ENCODE measurements around the gene NKD2. TPM values are rescaled to one million over a fixed set of nuclear protein-coding genes. Genes with fewer than 3 reads are reported as not detected.

The NKD2 gene
- total RNA-seq, 1 experiment from 2014 or later = 20.4 TPM

GRCh38 chr5:966941-967340 lies 41.7 kb upstream of the NKD2 start:
- no peaks in the 10 kb centered on the region for H3K9me3 ChIP-seq (ENCODE audit: control insufficient read depth in 1 of 2, insufficient read depth in 1 of 2, low read depth in 1 of 2, low read length in 2 of 2)
- H3K27me3 ChIP-seq (ENCODE audit: insufficient read depth, low read length) = peaks cover 60% of the 10 kb centered on the region
- H3K27ac ChIP-seq (ENCODE audit: low read depth, low read length) = no peak overlapping the region
- no peak overlapping the region for H2AFZ ChIP-seq (ENCODE audit: low read depth, low read length, poor library complexity, severe bottlenecking)
- H3K36me3 ChIP-seq (ENCODE audit: control insufficient read depth in 1 of 2, insufficient read depth in 2 of 2, low read length in 2 of 2) = no peaks in the 10 kb centered on the region
- no peaks in the 10 kb centered on the region for H3K9me2 ChIP-seq (ENCODE audit: insufficient read depth)
- ChIA-PET RAD21 (ENCODE audit: low non-redundant PET in 1 of 2, low total read pairs in 2 of 2, uncharacterized antibody in 2 of 2, unreplicated experiment in 2 of 2) (no interaction called here), CTCF (no interaction called here), POLR2A (no interaction called here)
- H3K79me2 ChIP-seq (ENCODE audit: insufficient read depth, low read length) = no peaks in the 10 kb centered on the region
- ATAC-seq = no peak
- H3K4me3 ChIP-seq (replicated peaks in 1 of 2; ENCODE audit: low read depth in 1 of 2, low read length in 2 of 2) = no peak overlapping the region
- no peaks in the 10 kb centered on the region for H4K20me1 ChIP-seq (ENCODE audit: insufficient read depth)
- no peak for TF ChIP-seq ZBTB33 (IDR thresholded peaks at IDR 0.05; ENCODE audit: extremely low read depth, insufficient replicate concordance, low read length)
- TF ChIP-seq SIN3A (IDR thresholded peaks at IDR 0.05; ENCODE audit: low read depth) = no peak
- no peak for TF ChIP-seq YY1 (IDR thresholded peaks at IDR 0.05; ENCODE audit: extremely low read depth, insufficient replicate concordance, low read depth, low read length)
- no peak for TF ChIP-seq POLR2A (IDR thresholded peaks at IDR 0.05; ENCODE audit: borderline replicate concordance, extremely low read depth, insufficient read depth, insufficient read length)
- no peak for TF ChIP-seq JUND (IDR thresholded peaks at IDR 0.05)
- no peak for TF ChIP-seq EZH2 (IDR thresholded peaks at IDR 0.05)
- no peak for TF ChIP-seq SP1 (IDR thresholded peaks at IDR 0.05; ENCODE audit: low read depth)
- TF ChIP-seq CTCF (IDR thresholded peaks at IDR 0.05 in 2 of 3, conservative IDR thresholded peaks at IDR 0.05 in 1 of 3; ENCODE audit: borderline replicate concordance in 1 of 3, insufficient read depth in 1 of 3, low read depth in 2 of 3, low read length in 2 of 3) = no peak
- no peak for TF ChIP-seq REST (IDR thresholded peaks at IDR 0.05; ENCODE audit: low read depth)
- no peak for TF ChIP-seq TCF7L2 (IDR thresholded peaks at IDR 0.05; ENCODE audit: borderline replicate concordance, extremely low read depth, insufficient read depth, insufficient read length)
- TF ChIP-seq, protein P1, sequence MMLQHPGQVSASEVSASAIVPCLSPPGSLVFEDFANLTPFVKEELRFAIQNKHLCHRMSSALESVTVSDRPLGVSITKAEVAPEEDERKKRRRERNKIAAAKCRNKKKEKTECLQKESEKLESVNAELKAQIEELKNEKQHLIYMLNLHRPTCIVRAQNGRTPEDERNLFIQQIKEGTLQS (IDR thresholded peaks at IDR 0.05) = no peak
- TF ChIP-seq EZH2phosphoT487 (IDR thresholded peaks at IDR 0.05; ENCODE audit: borderline replicate concordance) = no peak
- DNase-seq (ENCODE audit: low read depth, low spot score) = no peak
- no peak overlapping the region for H3K9ac ChIP-seq (ENCODE audit: low read length)
- no TSS peak for BruUV-seq (replicated peaks)
- intact Hi-C loops (cut with micrococcal nuclease) = no loop called here
- H3K4me2 ChIP-seq (ENCODE audit: low read length) = no peak overlapping the region
- no peaks in the 10 kb centered on the region; a peak in 1 of 4 replicates for H3K4me1 ChIP-seq (ENCODE audit: control insufficient read depth in 1 of 2, insufficient read depth in 2 of 2, low read length in 2 of 2)

Data from HCT116 (cell line).